ENCODE measurements around the gene SLC2A2.

The SLC2A2 gene

GRCh38 chr3:171055336-171056178, 29.0 kb upstream of the SLC2A2 start:
- DNase-seq (ENCODE audit: low read depth, low spot score), result no peak
- ChIA-PET POLR2A (no interaction called here), CTCF (interaction anchor here (0.7 to 2.9 kb wide), 5 partner anchors 7 to 510 kb away, joined by 3 to 14 read pairs (median 3); no protein-coding TSS in a partner anchor)
- H3K4me3 ChIP-seq (ENCODE audit: low read depth, low read length), result no peak overlapping the region
- no peak for TF ChIP-seq CTCF (IDR thresholded peaks at IDR 0.05; ENCODE audit: insufficient read depth, low read length, missing control alignments)

GRCh38 chr3:171054921-171055320, 28.4 kb upstream of the SLC2A2 start:
- POLR2A ChIA-PET, result no interaction called here
- TF ChIP-seq CTCF (IDR thresholded peaks at IDR 0.05; ENCODE audit: insufficient read depth, low read length, missing control alignments), result no peak
- H3K4me3 ChIP-seq (ENCODE audit: low read depth, low read length), result no peak overlapping the region
- DNase-seq (ENCODE audit: low read depth, low spot score), result no peak
- CTCF ChIA-PET, result interaction anchor here (0.7 to 2.9 kb wide), 8 partner anchors 8 to 512 kb away, joined by 3 to 14 read pairs (median 3); no protein-coding TSS in a partner anchor

GRCh38 chr3:171054231-171054630, 27.7 kb upstream of the SLC2A2 start:
- POLR2A ChIA-PET, result no interaction called here
- no peak overlapping the region for H3K4me3 ChIP-seq (ENCODE audit: low read depth, low read length)
- CTCF ChIA-PET, result interaction anchor here (0.7 to 2.9 kb wide), 5 partner anchors 9 to 512 kb away, joined by 3 to 14 read pairs (median 3); no protein-coding TSS in a partner anchor
- TF ChIP-seq CTCF (IDR thresholded peaks at IDR 0.05; ENCODE audit: insufficient read depth, low read length, missing control alignments), result no peak
- no peak for DNase-seq (ENCODE audit: low read depth, low spot score)

- H3K4me3 ChIP-seq (ENCODE audit: low read depth, low read length), result no peak overlapping the region
- peak; percentile 66 for TF ChIP-seq CTCF (IDR thresholded peaks at IDR 0.05; ENCODE audit: insufficient read depth, low read length, missing control alignments)
- ChIA-PET POLR2A (interaction anchor here (0.6 kb wide), 1 partner anchor 410 kb away, joined by 3 read pairs; the partner anchor contains the start of gene TNIK), CTCF (interaction anchor here (0.7 to 5.3 kb wide), 33 partner anchors 11 to 525 kb away, joined by 3 to 58 read pairs (median 4); partner anchors contain the start of gene SLC2A2)
- no peak for DNase-seq (ENCODE audit: low read depth, low spot score)
Measured at GRCh38 chr3:171049861-171050444, 23.4 kb upstream of the SLC2A2 start.

- ChIA-PET POLR2A (no interaction called here), CTCF (interaction anchor here (1.3 to 5.3 kb wide), 6 partner anchors 9 to 519 kb away, joined by 3 to 58 read pairs (median 6); no protein-coding TSS in a partner anchor)
- DNase-seq (ENCODE audit: low read depth, low spot score), result no peak
- TF ChIP-seq CTCF (IDR thresholded peaks at IDR 0.05; ENCODE audit: insufficient read depth, low read length, missing control alignments), result no peak
- H3K4me3 ChIP-seq (ENCODE audit: low read depth, low read length), result no peak overlapping the region
Measured at GRCh38 chr3:171046760-171047159, 20.2 kb upstream of the SLC2A2 start.

Measured in AG04449 (cell line).